ENCODE data around the gene PLA2G4E. TPM values are rescaled to one million over a fixed set of nuclear protein-coding genes. Genes with fewer than 3 reads are reported as not detected.

Gene PLA2G4E
- total and polyA plus RNA-seq, 2 experiments from 2014 or later, result not detected

DNA sequence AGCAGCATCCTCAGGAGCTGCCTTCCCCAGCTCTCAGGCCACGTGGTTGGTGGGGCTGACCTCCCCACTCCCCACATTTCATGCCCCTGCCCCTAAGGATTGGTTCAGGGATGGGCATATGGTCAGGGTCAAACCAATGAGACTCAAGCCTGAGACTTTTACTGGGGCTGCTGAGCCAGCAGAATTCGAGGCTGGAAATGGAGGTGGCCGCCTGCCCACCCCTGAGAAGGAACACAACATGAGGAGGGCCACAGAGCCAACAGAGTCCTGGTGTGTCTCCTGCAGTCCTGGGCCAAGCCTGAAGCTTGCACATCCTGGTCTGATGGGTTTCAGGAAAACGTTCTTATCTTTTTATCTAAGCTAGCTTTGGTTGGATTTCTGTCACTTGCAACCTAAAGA lies 54.4 kb downstream of the PLA2G4E start:
- Histone ChIP-seq H3K4me1 (ENCODE audit: insufficient read depth) (peaks cover 18% of the 10 kb centered on the region), H3K27ac (ENCODE audit: low read depth) (no peak overlapping the region), H3K27me3 (ENCODE audit: insufficient read depth) (no peaks in the 10 kb centered on the region), H3K4me2 (no peak overlapping the region), H3K9me2 (ENCODE audit: insufficient read depth) (no peaks in the 10 kb centered on the region), H3K36me3 (ENCODE audit: insufficient read depth) (no peaks in the 10 kb centered on the region), H2AFZ (no peak overlapping the region), H3K4me3 (no peak overlapping the region), H3K79me2 (replicated peaks; ENCODE audit: insufficient read depth) (peaks cover 94% of the 10 kb centered on the region), H3F3A (replicated peaks; ENCODE audit: low read depth) (no peaks in the 10 kb centered on the region), H4K20me1 (replicated peaks; ENCODE audit: insufficient read depth) (peaks cover 34% of the 10 kb centered on the region)
- peaks cover 30% of the 10 kb centered on the region for H3K4me1 Mint-ChIP-seq
- H3K4me3 Mint-ChIP-seq, result no peak overlapping the region
- peaks cover 5% of the 10 kb centered on the region; the same call in 1 of the 3 replicates for H3K9me3 Mint-ChIP-seq
- no peak for TF ChIP-seq EZH2 (IDR thresholded peaks at IDR 0.05; ENCODE audit: low read depth, unreplicated experiment)
- TF ChIP-seq, protein P1, sequence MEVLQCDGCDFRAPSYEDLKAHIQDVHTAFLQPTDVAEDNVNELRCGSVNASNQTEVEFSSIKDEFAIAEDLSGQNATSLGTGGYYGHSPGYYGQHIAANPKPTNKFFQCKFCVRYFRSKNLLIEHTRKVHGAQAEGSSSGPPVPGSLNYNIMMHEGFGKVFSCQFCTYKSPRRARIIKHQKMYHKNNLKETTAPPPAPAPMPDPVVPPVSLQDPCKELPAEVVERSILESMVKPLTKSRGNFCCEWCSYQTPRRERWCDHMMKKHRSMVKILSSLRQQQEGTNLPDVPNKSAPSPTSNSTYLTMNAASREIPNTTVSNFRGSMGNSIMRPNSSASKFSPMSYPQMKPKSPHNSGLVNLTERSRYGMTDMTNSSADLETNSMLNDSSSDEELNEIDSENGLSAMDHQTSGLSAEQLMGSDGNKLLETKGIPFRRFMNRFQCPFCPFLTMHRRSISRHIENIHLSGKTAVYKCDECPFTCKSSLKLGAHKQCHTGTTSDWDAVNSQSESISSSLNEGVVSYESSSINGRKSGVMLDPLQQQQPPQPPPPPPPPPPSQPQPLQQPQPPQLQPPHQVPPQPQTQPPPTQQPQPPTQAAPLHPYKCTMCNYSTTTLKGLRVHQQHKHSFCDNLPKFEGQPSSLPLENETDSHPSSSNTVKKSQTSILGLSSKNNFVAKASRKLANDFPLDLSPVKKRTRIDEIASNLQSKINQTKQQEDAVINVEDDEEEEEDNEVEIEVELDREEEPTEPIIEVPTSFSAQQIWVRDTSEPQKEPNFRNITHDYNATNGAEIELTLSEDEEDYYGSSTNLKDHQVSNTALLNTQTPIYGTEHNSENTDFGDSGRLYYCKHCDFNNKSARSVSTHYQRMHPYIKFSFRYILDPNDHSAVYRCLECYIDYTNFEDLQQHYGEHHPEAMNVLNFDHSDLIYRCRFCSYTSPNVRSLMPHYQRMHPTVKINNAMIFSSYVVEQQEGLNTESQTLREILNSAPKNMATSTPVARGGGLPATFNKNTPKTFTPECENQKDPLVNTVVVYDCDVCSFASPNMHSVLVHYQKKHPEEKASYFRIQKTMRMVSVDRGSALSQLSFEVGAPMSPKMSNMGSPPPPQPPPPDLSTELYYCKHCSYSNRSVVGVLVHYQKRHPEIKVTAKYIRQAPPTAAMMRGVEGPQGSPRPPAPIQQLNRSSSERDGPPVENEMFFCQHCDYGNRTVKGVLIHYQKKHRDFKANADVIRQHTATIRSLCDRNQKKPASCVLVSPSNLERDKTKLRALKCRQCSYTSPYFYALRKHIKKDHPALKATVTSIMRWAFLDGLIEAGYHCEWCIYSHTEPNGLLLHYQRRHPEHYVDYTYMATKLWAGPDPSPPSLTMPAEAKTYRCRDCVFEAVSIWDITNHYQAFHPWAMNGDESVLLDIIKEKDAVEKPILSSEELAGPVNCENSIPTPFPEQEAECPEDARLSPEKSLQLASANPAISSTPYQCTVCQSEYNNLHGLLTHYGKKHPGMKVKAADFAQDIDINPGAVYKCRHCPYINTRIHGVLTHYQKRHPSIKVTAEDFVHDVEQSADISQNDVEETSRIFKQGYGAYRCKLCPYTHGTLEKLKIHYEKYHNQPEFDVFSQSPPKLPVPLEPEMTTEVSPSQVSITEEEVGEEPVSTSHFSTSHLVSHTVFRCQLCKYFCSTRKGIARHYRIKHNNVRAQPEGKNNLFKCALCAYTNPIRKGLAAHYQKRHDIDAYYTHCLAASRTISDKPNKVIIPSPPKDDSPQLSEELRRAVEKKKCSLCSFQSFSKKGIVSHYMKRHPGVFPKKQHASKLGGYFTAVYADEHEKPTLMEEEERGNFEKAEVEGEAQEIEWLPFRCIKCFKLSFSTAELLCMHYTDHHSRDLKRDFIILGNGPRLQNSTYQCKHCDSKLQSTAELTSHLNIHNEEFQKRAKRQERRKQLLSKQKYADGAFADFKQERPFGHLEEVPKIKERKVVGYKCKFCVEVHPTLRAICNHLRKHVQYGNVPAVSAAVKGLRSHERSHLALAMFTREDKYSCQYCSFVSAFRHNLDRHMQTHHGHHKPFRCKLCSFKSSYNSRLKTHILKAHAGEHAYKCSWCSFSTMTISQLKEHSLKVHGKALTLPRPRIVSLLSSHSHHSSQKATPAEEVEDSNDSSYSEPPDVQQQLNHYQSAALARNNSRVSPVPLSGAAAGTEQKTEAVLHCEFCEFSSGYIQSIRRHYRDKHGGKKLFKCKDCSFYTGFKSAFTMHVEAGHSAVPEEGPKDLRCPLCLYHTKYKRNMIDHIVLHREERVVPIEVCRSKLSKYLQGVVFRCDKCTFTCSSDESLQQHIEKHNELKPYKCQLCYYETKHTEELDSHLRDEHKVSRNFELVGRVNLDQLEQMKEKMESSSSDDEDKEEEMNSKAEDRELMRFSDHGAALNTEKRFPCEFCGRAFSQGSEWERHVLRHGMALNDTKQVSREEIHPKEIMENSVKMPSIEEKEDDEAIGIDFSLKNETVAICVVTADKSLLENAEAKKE (CRISPR knock-in tag; IDR thresholded peaks at IDR 0.05), result no peak
- TF ChIP-seq, protein P2, sequence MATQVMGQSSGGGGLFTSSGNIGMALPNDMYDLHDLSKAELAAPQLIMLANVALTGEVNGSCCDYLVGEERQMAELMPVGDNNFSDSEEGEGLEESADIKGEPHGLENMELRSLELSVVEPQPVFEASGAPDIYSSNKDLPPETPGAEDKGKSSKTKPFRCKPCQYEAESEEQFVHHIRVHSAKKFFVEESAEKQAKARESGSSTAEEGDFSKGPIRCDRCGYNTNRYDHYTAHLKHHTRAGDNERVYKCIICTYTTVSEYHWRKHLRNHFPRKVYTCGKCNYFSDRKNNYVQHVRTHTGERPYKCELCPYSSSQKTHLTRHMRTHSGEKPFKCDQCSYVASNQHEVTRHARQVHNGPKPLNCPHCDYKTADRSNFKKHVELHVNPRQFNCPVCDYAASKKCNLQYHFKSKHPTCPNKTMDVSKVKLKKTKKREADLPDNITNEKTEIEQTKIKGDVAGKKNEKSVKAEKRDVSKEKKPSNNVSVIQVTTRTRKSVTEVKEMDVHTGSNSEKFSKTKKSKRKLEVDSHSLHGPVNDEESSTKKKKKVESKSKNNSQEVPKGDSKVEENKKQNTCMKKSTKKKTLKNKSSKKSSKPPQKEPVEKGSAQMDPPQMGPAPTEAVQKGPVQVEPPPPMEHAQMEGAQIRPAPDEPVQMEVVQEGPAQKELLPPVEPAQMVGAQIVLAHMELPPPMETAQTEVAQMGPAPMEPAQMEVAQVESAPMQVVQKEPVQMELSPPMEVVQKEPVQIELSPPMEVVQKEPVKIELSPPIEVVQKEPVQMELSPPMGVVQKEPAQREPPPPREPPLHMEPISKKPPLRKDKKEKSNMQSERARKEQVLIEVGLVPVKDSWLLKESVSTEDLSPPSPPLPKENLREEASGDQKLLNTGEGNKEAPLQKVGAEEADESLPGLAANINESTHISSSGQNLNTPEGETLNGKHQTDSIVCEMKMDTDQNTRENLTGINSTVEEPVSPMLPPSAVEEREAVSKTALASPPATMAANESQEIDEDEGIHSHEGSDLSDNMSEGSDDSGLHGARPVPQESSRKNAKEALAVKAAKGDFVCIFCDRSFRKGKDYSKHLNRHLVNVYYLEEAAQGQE (IDR thresholded peaks at IDR 0.05; ENCODE audit: unreplicated experiment), result no peak
- TF ChIP-seq, protein P3, sequence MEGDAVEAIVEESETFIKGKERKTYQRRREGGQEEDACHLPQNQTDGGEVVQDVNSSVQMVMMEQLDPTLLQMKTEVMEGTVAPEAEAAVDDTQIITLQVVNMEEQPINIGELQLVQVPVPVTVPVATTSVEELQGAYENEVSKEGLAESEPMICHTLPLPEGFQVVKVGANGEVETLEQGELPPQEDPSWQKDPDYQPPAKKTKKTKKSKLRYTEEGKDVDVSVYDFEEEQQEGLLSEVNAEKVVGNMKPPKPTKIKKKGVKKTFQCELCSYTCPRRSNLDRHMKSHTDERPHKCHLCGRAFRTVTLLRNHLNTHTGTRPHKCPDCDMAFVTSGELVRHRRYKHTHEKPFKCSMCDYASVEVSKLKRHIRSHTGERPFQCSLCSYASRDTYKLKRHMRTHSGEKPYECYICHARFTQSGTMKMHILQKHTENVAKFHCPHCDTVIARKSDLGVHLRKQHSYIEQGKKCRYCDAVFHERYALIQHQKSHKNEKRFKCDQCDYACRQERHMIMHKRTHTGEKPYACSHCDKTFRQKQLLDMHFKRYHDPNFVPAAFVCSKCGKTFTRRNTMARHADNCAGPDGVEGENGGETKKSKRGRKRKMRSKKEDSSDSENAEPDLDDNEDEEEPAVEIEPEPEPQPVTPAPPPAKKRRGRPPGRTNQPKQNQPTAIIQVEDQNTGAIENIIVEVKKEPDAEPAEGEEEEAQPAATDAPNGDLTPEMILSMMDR (conservative IDR thresholded peaks at IDR 0.05; ENCODE audit: low read depth in 2 of 2), result no peak
- no peak for TF ChIP-seq EZH2phosphoT487 (IDR thresholded peaks at IDR 0.05; ENCODE audit: unreplicated experiment)
- no peak for TF ChIP-seq JUNB (IDR thresholded peaks at IDR 0.05; ENCODE audit: unreplicated experiment)
- TF ChIP-seq STAT1 (IDR thresholded peaks at IDR 0.05; ENCODE audit: unreplicated experiment), result no peak
- no peak for TF ChIP-seq ZNF114 (CRISPR knock-in tag; IDR thresholded peaks at IDR 0.05)
- no peak for TF ChIP-seq CREB1 (CRISPR knock-in tag; IDR thresholded peaks at IDR 0.05; ENCODE audit: low read depth)
- H3K36me3 Mint-ChIP-seq (ENCODE audit: low read depth), result peaks cover 15% of the 10 kb centered on the region
- H3K27me3 Mint-ChIP-seq (ENCODE audit: insufficient read depth, low read depth, poor library complexity), result no peaks in the 10 kb centered on the region
- DNase-seq (ENCODE audit: low spot score), result no peak
- ATAC-seq, result no peak
- H3K27ac Mint-ChIP-seq, result no peak overlapping the region; the same call in 1 of the 2 replicates
